Measurements from ENCODE around the gene RASSF9. TPM values are rescaled to one million over a fixed set of nuclear protein-coding genes. Genes with fewer than 3 reads are reported as not detected.
A peak's percentile ranks its signal among the peaks of the same experiment; 100 is the strongest.

The RASSF9 gene
- total RNA-seq, 4 donors from 2014 or later = 6.4 to 17.8 (median 9.1) TPM

GRCh38 chr12:85803231-85803630 lies 33.0 kb downstream of the RASSF9 start:
- no peaks in the 10 kb centered on the region for H3K27me3 ChIP-seq
- no peak for DNase-seq
- TF ChIP-seq CTCF (IDR thresholded peaks at IDR 0.05) (no peak), POLR2A (IDR thresholded peaks at IDR 0.05) (no peak)
- no peaks in the 10 kb centered on the region for H3K36me3 ChIP-seq
- intact Hi-C loops (cut with DNase I; ENCODE audit: low total_unique reads) = no loop called here
- peak overlapping the region in 1 of 2 donors; percentile 8 for H3K27ac ChIP-seq
- H3K9me3 ChIP-seq = no peaks in the 10 kb centered on the region
- H3K4me3 ChIP-seq = no peak overlapping the region
- no peaks in the 10 kb centered on the region for H3K4me1 ChIP-seq

GRCh38 chr12:85798122-85798521 lies 38.1 kb downstream of the RASSF9 start:
- intact Hi-C loops (cut with DNase I; ENCODE audit: low total_unique reads) = no loop called here
- TF ChIP-seq CTCF (IDR thresholded peaks at IDR 0.05) (no peak), POLR2A (IDR thresholded peaks at IDR 0.05) (no peak)
- Histone ChIP-seq H3K27ac (no peak overlapping the region), H3K4me3 (no peak overlapping the region), H3K27me3 (no peaks in the 10 kb centered on the region), H3K9me3 (no peaks in the 10 kb centered on the region), H3K4me1 (no peaks in the 10 kb centered on the region), H3K36me3 (no peaks in the 10 kb centered on the region)
- DNase-seq = no peak

- Histone ChIP-seq H3K27me3 (no peaks in the 10 kb centered on the region), H3K36me3 (no peaks in the 10 kb centered on the region), H3K9me3 (no peaks in the 10 kb centered on the region), H3K4me3 (no peak overlapping the region), H3K4me1 (no peaks in the 10 kb centered on the region), H3K27ac (no peak overlapping the region)
- no peak for DNase-seq
- TF ChIP-seq POLR2A (IDR thresholded peaks at IDR 0.05) = no peak
- TF ChIP-seq CTCF (IDR thresholded peaks at IDR 0.05) = no peak
- intact Hi-C loops (cut with DNase I; ENCODE audit: low total_unique reads) = no loop called here
These were observed 40.2 kb downstream of the RASSF9 start for GRCh38 chr12:85796001-85796400.

- Histone ChIP-seq H3K36me3 (no peaks in the 10 kb centered on the region), H3K4me1 (no peaks in the 10 kb centered on the region), H3K9me3 (no peaks in the 10 kb centered on the region), H3K4me3 (no peak overlapping the region), H3K27me3 (no peaks in the 10 kb centered on the region), H3K27ac (no peak overlapping the region)
- TF ChIP-seq POLR2A (IDR thresholded peaks at IDR 0.05) (no peak), CTCF (IDR thresholded peaks at IDR 0.05) (no peak)
- no peak for DNase-seq
- intact Hi-C loops (cut with DNase I; ENCODE audit: low total_unique reads) = no loop called here
These were observed 41.7 kb downstream of the RASSF9 start for GRCh38 chr12:85794531-85794930.

- Histone ChIP-seq H3K4me1 (no peaks in the 10 kb centered on the region), H3K36me3 (no peaks in the 10 kb centered on the region), H3K4me3 (no peak overlapping the region), H3K27ac (no peak overlapping the region), H3K9me3 (no peaks in the 10 kb centered on the region), H3K27me3 (no peaks in the 10 kb centered on the region)
- no peak for DNase-seq
- TF ChIP-seq POLR2A (IDR thresholded peaks at IDR 0.05) = no peak
- TF ChIP-seq CTCF (IDR thresholded peaks at IDR 0.05) = no peak
- intact Hi-C loops (cut with DNase I; ENCODE audit: low total_unique reads) = no loop called here
These were observed 52.0 kb downstream of the RASSF9 start for GRCh38 chr12:85784096-85784720.

All from uterus (tissue), 4 donors.